Left forelimb (tissue), 1 donor: ENCODE data around the gene NLRC5.
"Not testable (repeated sequence)": the region's sequence is repeated elsewhere in the genome, so short reads cannot be mapped to it uniquely, and the experiment has no call there.

ENCODE experiments used
- DNase-seq: peaks from one replicate; pipeline ENCODE4 v3.0.0-alpha.2; 2018; ENCODE audit warnings: low spot score

Gene NLRC5

GRCh38 chr16:57100445-57100844 lies 111.1 kb downstream of the NLRC5 start:
- DNase-seq = no peak

- DNase-seq = no peak
Measured at GRCh38 chr16:57102888-57103851, 113.8 kb downstream of the NLRC5 start.

- no peak for DNase-seq
Measured at GRCh38 chr16:57104706-57105105, 115.3 kb downstream of the NLRC5 start.

GRCh38 chr16:57105184-57105583 lies 115.8 kb downstream of the NLRC5 start:
- DNase-seq = no peak

- DNase-seq = no peak
Measured at GRCh38 chr16:57106767-57107166, 117.4 kb downstream of the NLRC5 start.

- DNase-seq = no peak
Measured at GRCh38 chr16:57107321-57107922, 118.1 kb downstream of the NLRC5 start.

- DNase-seq = no peak
Measured at GRCh38 chr16:57108432-57108831, 119.1 kb downstream of the NLRC5 start.

- DNase-seq = not testable (repeated sequence)
Measured at GRCh38 chr16:57109259-57110105, 120.1 kb downstream of the NLRC5 start.

GRCh38 chr16:57110937-57111336 lies 121.6 kb downstream of the NLRC5 start:
- DNase-seq = no peak

GRCh38 chr16:57111420-57111819 lies 122.1 kb downstream of the NLRC5 start:
- DNase-seq = no peak

GRCh38 chr16:57112403-57113041 lies 123.2 kb downstream of the NLRC5 start:
- DNase-seq = no peak

- no peak for DNase-seq
Measured at GRCh38 chr16:57113042-57113453, 123.7 kb downstream of the NLRC5 start.

GRCh38 chr16:57113664-57114063 lies 124.3 kb downstream of the NLRC5 start:
- DNase-seq = no peak

- DNase-seq = no peak
Measured at GRCh38 chr16:57115168-57115513, 125.8 kb downstream of the NLRC5 start.

- DNase-seq = peak; percentile 75
Measured at GRCh38 chr16:57115514-57116182, 126.3 kb downstream of the NLRC5 start.

- no peak for DNase-seq
Measured at GRCh38 chr16:57118461-57119084, 129.2 kb downstream of the NLRC5 start.

- no peak for DNase-seq
Measured at GRCh38 chr16:57123216-57123973, 134.0 kb downstream of the NLRC5 start.

- DNase-seq = no peak
Measured at GRCh38 chr16:57123974-57124674, 134.8 kb downstream of the NLRC5 start.

- no peak for DNase-seq
Measured at GRCh38 chr16:57125376-57125775, 136.0 kb downstream of the NLRC5 start.

GRCh38 chr16:57125969-57126368 lies 136.6 kb downstream of the NLRC5 start:
- DNase-seq = no peak
